ENCODE measurements around the gene TST.

The TST gene

GRCh38 chr22:36979016-36979910 lies 40.0 kb downstream of the TST start:
- DNase-seq = no peak

GRCh38 chr22:36977947-36978660 lies 41.1 kb downstream of the TST start:
- peak; percentile 51 for DNase-seq

- no peak for DNase-seq
These were observed 41.8 kb downstream of the TST start for GRCh38 chr22:36977401-36977861.

GRCh38 chr22:36976606-36977005 lies 42.6 kb downstream of the TST start:
- DNase-seq = no peak

GRCh38 chr22:36971341-36972125 lies 47.7 kb downstream of the TST start:
- no peak for DNase-seq

- DNase-seq = no peak
These were observed 50.8 kb downstream of the TST start for GRCh38 chr22:36968249-36968964.

- no peak for DNase-seq
These were observed 52.3 kb downstream of the TST start for GRCh38 chr22:36966851-36967540.

GRCh38 chr22:36965696-36966095 lies 53.6 kb downstream of the TST start:
- no peak for DNase-seq

- DNase-seq = no peak
These were observed 55.1 kb downstream of the TST start for GRCh38 chr22:36964106-36964505.

- no peak for DNase-seq
These were observed 55.9 kb downstream of the TST start for GRCh38 chr22:36963302-36963701.

- DNase-seq = no peak
These were observed 57.6 kb downstream of the TST start for GRCh38 chr22:36961626-36962025.
